Esophagus squamous epithelium (tissue), 5 donors: ENCODE data around the gene RSPO3. TPM values are rescaled to one million over a fixed set of nuclear protein-coding genes. Genes with fewer than 3 reads are reported as not detected.
"Not testable (repeated sequence)": the region's sequence is repeated elsewhere in the genome, so short reads cannot be mapped to it uniquely, and the experiment has no call there.

Experiments
- DNase-seq: peaks from one replicate; lab custom pipeline; 2025; lab: John Stamatoyannopoulos, UW
- H3K27ac ChIP-seq, 4 donors: fragments of 200-600 bp; sonication (generic); one replicate each; pipeline ENCODE4 v1.5.1; 2016 to 2019; ENCODE audit warnings: mild to moderate bottlenecking in 1 of 4
- H3K27me3 ChIP-seq, 4 donors: fragments of 200-600 bp; sonication (generic); 1 replicate in 3 of 4; 2 replicates in 1 of 4; pipeline versions ENCODE4 v1.5.1 to v1.6.0; 2017 to 2021; ENCODE audit warnings: antibody characterized with exemption in 1 of 4
- H3K36me3 ChIP-seq, 3 donors: fragments of 200-600 bp; sonication (generic); one replicate each; pipeline ENCODE4 v1.5.1; 2016 to 2019
- H3K4me1 ChIP-seq, 3 donors: fragments of 200-600 bp; sonication (generic); one replicate each; pipeline ENCODE4 v1.5.1; 2017 to 2019
- H3K4me3 ChIP-seq, 4 donors: fragments of 200-600 bp; sonication (generic); 1 replicate in 3 of 4; 2 replicates in 1 of 4; pipeline ENCODE4 v1.5.1; 2016 to 2019; ENCODE audit warnings: mild to moderate bottlenecking in 2 of 4, moderate library complexity in 1 of 4
- H3K9me3 ChIP-seq, 3 donors: fragments of 200-600 bp; sonication (generic); one replicate each; pipeline ENCODE4 v1.5.1; 2016 to 2019
- CTCF ChIP-seq, 6 experiments: fragments of 450-650 bp in 4 of 6; fragments of 200-600 bp in 2 of 6; sonication (generic) in 2 of 6; IDR thresholded peaks; one replicate each; pipeline ENCODE4 v1.5.1; 2016 to 2019; ENCODE audit warnings: antibody characterized with exemption in 6 of 6, mild to moderate bottlenecking in 4 of 6, moderate library complexity in 4 of 6
- POLR2A ChIP-seq, 4 donors: fragments of 450-650 bp; IDR thresholded peaks; one replicate each; pipeline ENCODE4 v1.6.1; 2017; ENCODE audit warnings: antibody characterized with exemption in 4 of 4, mild to moderate bottlenecking in 4 of 4, moderate library complexity in 3 of 4
- WGBS, 2 donors: methylation state at CpG; one replicate each; pipeline ENCODE4 v1.1.5; 2018; 5-methylcytosine and 5-hydroxymethylcytosine counted together
- intact Hi-C: fragments of 100-400 bp; cut with DNase I; formaldehyde crosslinking; loops from one replicate; pipeline ENCODE4 v1.15.0; 2022
- total RNA-seq, 4 donors: library from RNA; depleted of rRNA; stranded (reverse); fragments of >200 nt; gene quantifications; one replicate each; pipeline ENCODE4 v1.1.0, GENCODE V29; 2016
- donor health status: DM: yes; HTN: yes; CAD: no.

Gene RSPO3
- total RNA-seq, 4 donors from 2014 or later: 1.1 to 7.2 (median 4.3) TPM

- intact Hi-C loops: no loop called here
- H3K4me1 ChIP-seq: no peaks in the 10 kb centered on the region
- DNase-seq: no peak
- no peak overlapping the region for H3K27ac ChIP-seq
- 51 to 62% methylated on average over 4 of the region's 4 CpGs for WGBS, 2 donors
- no peaks in the 10 kb centered on the region for H3K27me3 ChIP-seq
- H3K36me3 ChIP-seq: no peaks in the 10 kb centered on the region
- H3K4me3 ChIP-seq: no peak overlapping the region
- TF ChIP-seq CTCF (IDR thresholded peaks at IDR 0.05) (no peak), POLR2A (IDR thresholded peaks at IDR 0.05) (no peak)
- H3K9me3 ChIP-seq: no peaks in the 10 kb centered on the region
These were observed 89.2 kb downstream of the RSPO3 start for GRCh38 chr6:127207591-127208120.

GRCh38 chr6:127210725-127211124 is 92.3 kb downstream of the RSPO3 start:
- Histone ChIP-seq H3K4me3 (no peak overlapping the region), H3K9me3 (no peaks in the 10 kb centered on the region), H3K36me3 (no peaks in the 10 kb centered on the region), H3K27ac (no peak overlapping the region), H3K27me3 (no peaks in the 10 kb centered on the region), H3K4me1 (no peaks in the 10 kb centered on the region)
- TF ChIP-seq CTCF (IDR thresholded peaks at IDR 0.05) (no peak), POLR2A (IDR thresholded peaks at IDR 0.05) (no peak)
- WGBS, 2 donors: 62 to 64% methylated on average over 6 of the region's 6 CpGs
- intact Hi-C loops: no loop called here
- DNase-seq: no peak

- no peaks in the 10 kb centered on the region for H3K4me1 ChIP-seq
- H3K36me3 ChIP-seq: no peaks in the 10 kb centered on the region
- H3K4me3 ChIP-seq: no peak overlapping the region
- no peak overlapping the region for H3K27ac ChIP-seq
- DNase-seq: no peak
- intact Hi-C loops: no loop called here
- TF ChIP-seq POLR2A (IDR thresholded peaks at IDR 0.05) (no peak), CTCF (IDR thresholded peaks at IDR 0.05) (no peak)
- H3K27me3 ChIP-seq: no peaks in the 10 kb centered on the region
- H3K9me3 ChIP-seq: no peaks in the 10 kb centered on the region
These were observed 93.9 kb downstream of the RSPO3 start for GRCh38 chr6:127212376-127212775.

GRCh38 chr6:127214032-127214431 is 95.6 kb downstream of the RSPO3 start:
- intact Hi-C loops, H3K4me1 ChIP-seq, H3K27ac ChIP-seq, H3K4me3 ChIP-seq, H3K36me3 ChIP-seq, H3K9me3 ChIP-seq, DNase-seq, H3K27me3 ChIP-seq: not testable (repeated sequence)
- 91 to 95% methylated on average over 4 to 7 of the region's 13 CpGs for WGBS, 2 donors

GRCh38 chr6:127214531-127214930 is 96.1 kb downstream of the RSPO3 start:
- H3K27ac ChIP-seq, H3K27me3 ChIP-seq, DNase-seq, H3K4me1 ChIP-seq, H3K36me3 ChIP-seq, intact Hi-C loops, H3K4me3 ChIP-seq, H3K9me3 ChIP-seq: not testable (repeated sequence)
- 100% methylated on average over 5 of the region's 31 CpGs; no CpG with 5 or more reads in 1 of the 2 donors for WGBS, 2 donors

GRCh38 chr6:127215931-127216330 is 97.5 kb downstream of the RSPO3 start:
- no peaks in the 10 kb centered on the region for H3K36me3 ChIP-seq
- H3K4me1 ChIP-seq: no peaks in the 10 kb centered on the region
- TF ChIP-seq POLR2A (IDR thresholded peaks at IDR 0.05) (no peak), CTCF (IDR thresholded peaks at IDR 0.05) (no peak)
- H3K4me3 ChIP-seq: no peak overlapping the region
- 59 to 63% methylated on average over 1 of the region's 1 CpG for WGBS, 2 donors
- DNase-seq: no peak
- H3K27me3 ChIP-seq: no peaks in the 10 kb centered on the region
- H3K27ac ChIP-seq: no peak overlapping the region
- H3K9me3 ChIP-seq: no peaks in the 10 kb centered on the region
- intact Hi-C loops: no loop called here
